HG03460 (cell line): ENCODE measurements around the gene DNAJC16.

Experiments used
- ATAC-seq: cut with Tn5 transposase; IDR thresholded peaks from one replicate; pipeline ENCODE4 v1.9.1; 2021; ENCODE audit not compliant: unreplicated experiment

DNAJC16 gene

GRCh38 chr1:15531682-15532081 is 5.0 kb downstream of the DNAJC16 start:
- no peak for ATAC-seq

DNA sequence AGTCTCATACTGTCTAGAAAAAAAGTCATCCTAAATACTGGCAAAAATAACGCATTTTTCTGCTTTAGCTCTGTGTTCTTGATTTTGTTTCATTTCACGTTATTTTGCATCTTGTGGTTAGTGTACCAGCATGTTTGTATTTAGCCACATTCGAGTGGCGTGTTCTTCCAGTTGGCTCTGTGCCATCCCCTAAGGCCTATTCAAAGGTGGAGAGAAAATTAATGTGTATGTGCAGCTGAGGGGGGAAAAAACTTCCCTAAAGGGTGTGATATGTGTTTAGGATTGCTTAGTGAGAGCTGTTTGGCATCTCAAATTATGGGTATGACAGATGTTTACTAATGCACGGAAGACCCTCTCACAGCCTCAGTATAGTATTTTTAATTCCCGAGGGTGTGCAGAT is 12.1 kb downstream of the DNAJC16 start:
- no peak for ATAC-seq

GRCh38 chr1:15540186-15540585 is 13.5 kb downstream of the DNAJC16 start:
- no peak for ATAC-seq

GRCh38 chr1:15541231-15541792 is 14.7 kb downstream of the DNAJC16 start:
- ATAC-seq = no peak

- no peak for ATAC-seq
These were observed 16.0 kb downstream of the DNAJC16 start for GRCh38 chr1:15542388-15543250.

DNA sequence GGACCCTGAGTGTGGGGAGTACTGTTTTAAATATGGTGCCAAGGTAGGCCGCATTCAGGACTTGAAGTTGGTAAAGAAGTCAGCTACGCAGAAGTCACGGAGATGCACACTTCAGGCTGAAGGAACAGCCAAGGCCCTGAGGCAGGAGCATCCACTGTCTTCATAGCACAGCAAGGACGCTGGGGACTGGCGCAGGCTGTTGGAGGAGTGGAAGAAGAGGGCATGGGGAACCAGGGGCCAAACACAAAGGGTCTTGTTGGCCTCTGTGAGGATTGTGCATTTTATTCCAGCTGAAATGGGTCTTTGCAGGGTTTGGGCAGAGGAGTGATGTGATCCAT is 16.6 kb downstream of the DNAJC16 start:
- no peak for ATAC-seq

DNA sequence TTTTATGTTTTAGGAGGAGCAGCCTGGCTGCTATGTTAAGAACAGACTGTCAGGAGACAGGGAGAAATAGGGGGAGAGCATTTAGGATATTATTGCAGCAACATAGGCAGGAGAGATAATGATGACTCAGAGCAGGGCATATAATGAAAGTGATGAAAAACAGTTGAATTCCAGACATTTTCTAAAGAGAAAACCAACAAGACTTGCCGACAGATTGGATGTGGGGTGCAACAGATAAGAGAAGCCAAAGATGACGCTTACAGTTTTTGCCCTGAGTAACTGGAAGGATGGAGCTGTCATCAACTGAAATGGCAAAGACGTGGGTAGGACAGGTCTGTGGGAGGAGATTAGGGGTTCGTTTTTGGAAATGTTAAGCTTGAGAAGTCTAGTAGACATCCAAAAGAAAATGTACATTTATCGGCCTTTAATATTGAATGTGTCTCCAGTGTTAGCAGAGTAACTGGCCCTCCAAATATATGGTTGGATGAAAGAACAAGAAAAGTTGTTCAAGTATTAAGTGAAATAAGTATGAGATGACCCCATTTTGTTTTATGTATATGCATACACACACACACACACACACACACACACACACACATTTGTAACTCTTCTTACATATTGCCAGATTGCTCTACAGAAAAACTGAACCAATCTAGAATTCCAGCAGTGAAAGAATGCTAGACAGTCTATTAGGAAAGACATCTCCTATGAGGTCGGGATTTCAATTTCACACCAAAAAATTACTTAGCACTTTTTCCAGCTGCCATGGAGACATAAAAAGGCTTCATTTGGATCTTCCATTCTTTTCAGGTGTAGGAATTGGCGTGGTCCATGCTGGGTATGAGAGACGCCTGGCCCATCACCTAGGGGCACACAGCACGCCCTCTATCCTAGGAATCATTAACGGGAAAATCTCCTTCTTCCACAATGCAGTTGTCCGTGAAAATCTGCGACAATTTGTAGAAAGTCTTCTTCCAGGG is 17.2 kb downstream of the DNAJC16 start:
- no peak for ATAC-seq

DNA sequence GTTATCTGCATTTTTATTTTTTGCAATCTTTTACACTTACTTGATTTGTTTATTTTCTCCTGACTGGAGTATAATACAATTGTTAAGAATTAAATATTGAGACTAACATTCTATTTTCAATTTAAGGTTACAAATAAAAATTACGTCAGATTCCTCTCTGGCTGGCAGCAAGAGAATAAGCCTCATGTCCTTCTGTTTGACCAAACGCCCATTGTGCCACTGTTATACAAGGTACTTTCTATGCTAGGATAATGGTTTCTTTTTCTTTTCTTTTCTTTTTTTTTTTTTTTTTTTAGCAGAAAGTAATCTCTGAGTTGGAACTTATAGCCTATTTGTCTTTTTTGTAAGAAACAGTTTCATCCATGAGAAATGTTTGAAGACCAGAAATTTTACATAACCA is 20.0 kb downstream of the DNAJC16 start:
- ATAC-seq = no peak

DNA sequence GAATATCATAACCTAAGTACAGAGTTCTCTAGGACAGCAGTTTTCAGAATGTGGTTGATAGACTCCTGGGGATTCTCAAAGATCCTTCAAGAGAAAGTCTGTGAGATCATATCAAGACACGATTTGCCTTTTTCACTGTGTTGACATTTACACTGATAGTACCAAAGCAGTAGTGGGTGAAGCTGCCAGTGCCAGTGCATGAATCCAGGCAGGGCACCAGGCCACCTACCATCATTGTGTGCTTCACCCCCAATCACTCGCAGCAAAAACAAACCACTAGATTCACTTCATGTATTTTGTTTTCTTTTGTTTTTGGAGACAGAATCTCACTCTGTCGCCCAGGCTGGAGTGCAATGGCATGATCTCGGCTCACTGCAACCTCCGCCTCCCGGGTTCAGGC is 23.9 kb downstream of the DNAJC16 start:
- ATAC-seq = no peak

- ATAC-seq = no peak
These were observed 30.4 kb downstream of the DNAJC16 start for GRCh38 chr1:15557008-15557407.

DNA sequence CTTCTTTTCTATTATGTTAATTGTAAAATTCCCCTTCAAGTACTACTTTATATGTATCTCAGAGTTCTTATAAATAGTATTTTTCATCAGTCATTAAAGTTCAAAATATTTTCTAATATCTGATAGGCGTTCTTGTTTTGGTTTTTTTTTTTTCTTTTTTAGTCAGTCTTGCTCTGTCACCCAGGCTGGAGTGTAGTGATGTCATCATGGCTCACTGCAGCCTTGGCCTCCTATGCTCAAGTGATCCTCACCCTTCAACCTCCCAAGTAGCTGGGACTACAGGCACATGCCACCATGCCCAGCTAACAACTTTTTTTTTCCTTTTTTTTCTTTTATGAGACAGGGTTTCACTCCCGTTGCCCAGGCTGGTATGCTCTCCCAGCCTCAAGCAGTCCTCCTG is 30.9 kb downstream of the DNAJC16 start:
- no peak for ATAC-seq

DNA sequence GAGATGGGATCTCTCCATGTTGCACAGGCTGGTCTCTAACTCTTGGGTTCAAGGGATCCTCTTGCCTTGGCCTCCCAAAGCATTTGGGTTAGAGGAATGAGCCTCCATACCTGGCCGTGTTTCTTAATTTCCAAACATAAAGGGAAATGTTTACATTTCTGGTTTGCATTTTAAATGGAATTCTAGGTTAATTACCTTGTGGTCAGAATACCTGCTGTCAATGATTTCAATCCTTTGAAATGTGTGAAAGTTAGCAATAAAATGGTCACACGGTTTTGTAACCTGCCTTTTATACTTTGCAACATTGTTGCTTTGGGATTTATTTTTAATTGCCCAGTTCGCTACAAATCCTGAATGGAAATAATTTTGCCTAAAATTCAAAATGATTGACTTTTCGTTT is 31.9 kb downstream of the DNAJC16 start:
- no peak for ATAC-seq

- ATAC-seq = no peak
These were observed 32.7 kb downstream of the DNAJC16 start for GRCh38 chr1:15559189-15559810.

GRCh38 chr1:15568387-15569073 is 41.9 kb downstream of the DNAJC16 start:
- no peak for ATAC-seq

- no peak for ATAC-seq
These were observed 44.2 kb downstream of the DNAJC16 start for GRCh38 chr1:15570861-15571260.

GRCh38 chr1:15571266-15571665 is 44.6 kb downstream of the DNAJC16 start:
- no peak for ATAC-seq

GRCh38 chr1:15573477-15573876 is 46.8 kb downstream of the DNAJC16 start:
- no peak for ATAC-seq

DNA sequence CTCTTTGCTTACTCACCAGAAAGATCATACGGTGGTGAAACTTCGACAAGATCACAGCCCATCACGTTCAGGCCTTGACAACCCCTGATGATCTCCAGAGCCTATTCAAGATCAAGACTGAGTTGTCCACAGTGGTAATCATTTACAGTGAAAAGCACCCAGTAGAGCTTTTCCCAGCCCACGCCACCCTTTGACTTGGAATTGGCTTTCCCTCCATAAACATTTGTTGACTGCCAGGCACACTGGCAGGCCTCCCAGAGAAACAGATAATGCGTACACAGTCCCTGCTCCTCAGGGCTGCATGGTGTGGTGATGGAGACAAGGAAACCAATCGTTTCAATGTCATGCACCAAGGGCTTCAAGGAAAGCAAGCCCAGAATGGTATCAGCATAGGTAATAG is 48.1 kb downstream of the DNAJC16 start:
- no peak for ATAC-seq

GRCh38 chr1:15575549-15576150 is 49.0 kb downstream of the DNAJC16 start:
- no peak for ATAC-seq

- no peak for ATAC-seq
These were observed 51.0 kb downstream of the DNAJC16 start for GRCh38 chr1:15577691-15578090.
